Tibial nerve (tissue), 4 donors: ENCODE measurements around the gene APOBR. TPM values are rescaled to one million over a fixed set of nuclear protein-coding genes. Genes with fewer than 3 reads are reported as not detected.

Source experiments
- DNase-seq, 2 donors: peaks; one replicate each; pipeline ENCODE4 v3.0.0-alpha.2; 2019; ENCODE audit warnings: low spot score in 2 of 2
- H3K27ac ChIP-seq, 4 donors: fragments of 200-600 bp; sonication (generic) in 3 of 4; one replicate each; pipeline ENCODE4 v1.5.1; 2017 to 2019; ENCODE audit warnings: mild to moderate bottlenecking in 1 of 4
- H3K27me3 ChIP-seq, 2 donors: fragments of 200-600 bp; sonication (generic) in 1 of 2; one replicate each; pipeline versions ENCODE4 v1.5.1 to v1.6.0; 2017 to 2019
- H3K36me3 ChIP-seq, 3 donors: fragments of 200-600 bp; sonication (generic); one replicate each; pipeline ENCODE4 v1.5.1; 2018 to 2019
- H3K4me1 ChIP-seq, 4 donors: fragments of 200-600 bp; sonication (generic) in 3 of 4; one replicate each; pipeline ENCODE4 v1.5.1; 2017 to 2019
- H3K4me3 ChIP-seq, 4 donors: fragments of 200-600 bp; sonication (generic) in 3 of 4; one replicate each; pipeline ENCODE4 v1.5.1; 2017 to 2019; ENCODE audit warnings: mild to moderate bottlenecking in 1 of 4, moderate library complexity in 1 of 4
- H3K9me3 ChIP-seq, 4 donors: fragments of 200-600 bp; sonication (generic) in 3 of 4; one replicate each; pipeline ENCODE4 v1.5.1; 2017 to 2019
- EP300 ChIP-seq, 2 donors: sonication (generic); formaldehyde crosslinking; IDR thresholded peaks; one replicate each; pipeline ENCODE4 v1.6.1; 2017; ENCODE audit warnings: antibody characterized with exemption in 2 of 2, mild to moderate bottlenecking in 1 of 2
- POLR2A ChIP-seq, 2 donors: fragments of 450-650 bp; IDR thresholded peaks; one replicate each; pipeline ENCODE4 v1.6.1; 2017; ENCODE audit warnings: antibody characterized with exemption in 2 of 2, mild to moderate bottlenecking in 2 of 2, moderate library complexity in 2 of 2
- WGBS, 2 donors: methylation state at CpG; one replicate each; pipeline ENCODE4 v1.1.5; 2018; 5-methylcytosine and 5-hydroxymethylcytosine counted together
- total RNA-seq, 4 donors: library from RNA; depleted of rRNA; stranded (reverse); fragments of >200 nt; gene quantifications; one replicate each; pipeline ENCODE4 v1.1.0, GENCODE V29; 2016
- TF ChIP-seq, protein P1 (sequence below), 5 experiments: fragments of 200-600 bp in 3 of 5; fragments of 450-650 bp in 2 of 5; sonication (generic) in 3 of 5; IDR thresholded peaks; one replicate each; pipeline ENCODE4 v1.5.1; 2016 to 2019; ENCODE audit warnings: antibody characterized with exemption in 5 of 5, mild to moderate bottlenecking in 3 of 5, moderate library complexity in 2 of 5

Gene APOBR
- total RNA-seq, 4 donors from 2014 or later, result 1.3 to 4.5 (median 1.8) TPM

DNA sequence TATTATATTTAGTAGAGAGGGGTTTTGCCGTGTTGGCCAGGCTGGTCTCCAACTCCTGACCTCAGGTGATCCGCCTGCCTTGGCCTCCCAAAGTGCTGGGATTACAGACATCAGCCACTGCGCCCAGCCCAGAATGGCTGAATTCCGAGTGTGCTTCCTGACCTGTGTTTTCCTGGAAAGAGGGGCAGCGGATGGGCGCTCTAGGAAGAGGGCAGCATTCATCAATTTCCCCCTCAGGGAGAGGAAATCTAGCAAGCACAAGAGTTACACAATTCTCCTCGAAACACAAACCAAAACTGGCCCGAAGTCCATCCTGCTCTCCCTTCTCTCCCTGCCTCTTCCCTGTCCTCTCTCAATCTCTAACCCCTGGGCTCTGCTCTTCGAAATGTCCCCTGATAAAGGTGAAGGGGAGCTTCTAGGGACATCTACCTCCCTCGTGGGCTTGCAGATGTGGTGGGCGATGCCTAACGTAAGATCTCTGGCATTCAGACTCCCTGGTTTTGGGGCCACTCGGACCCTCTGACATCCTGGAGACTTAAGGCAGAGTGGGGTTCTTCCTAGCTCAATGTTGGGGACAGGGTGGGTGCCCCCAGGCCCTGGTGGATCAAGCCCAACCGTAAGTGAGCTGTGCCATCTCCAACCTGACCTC, 11.2 kb downstream of the APOBR start:
- Histone ChIP-seq H3K36me3 (no peaks in the 10 kb centered on the region), H3K4me1 (peaks cover 0 to 5% (median 1%) of the 10 kb centered on the region in 4 donors), H3K27me3 (no peaks in the 10 kb centered on the region), H3K9me3 (no peaks in the 10 kb centered on the region), H3K27ac (no peak overlapping the region), H3K4me3 (no peak overlapping the region)
- TF ChIP-seq EP300 (IDR thresholded peaks at IDR 0.05), result peak in 1 of 2 donors; percentile 11
- TF ChIP-seq POLR2A (IDR thresholded peaks at IDR 0.05), result no peak
- TF ChIP-seq, protein P1, sequence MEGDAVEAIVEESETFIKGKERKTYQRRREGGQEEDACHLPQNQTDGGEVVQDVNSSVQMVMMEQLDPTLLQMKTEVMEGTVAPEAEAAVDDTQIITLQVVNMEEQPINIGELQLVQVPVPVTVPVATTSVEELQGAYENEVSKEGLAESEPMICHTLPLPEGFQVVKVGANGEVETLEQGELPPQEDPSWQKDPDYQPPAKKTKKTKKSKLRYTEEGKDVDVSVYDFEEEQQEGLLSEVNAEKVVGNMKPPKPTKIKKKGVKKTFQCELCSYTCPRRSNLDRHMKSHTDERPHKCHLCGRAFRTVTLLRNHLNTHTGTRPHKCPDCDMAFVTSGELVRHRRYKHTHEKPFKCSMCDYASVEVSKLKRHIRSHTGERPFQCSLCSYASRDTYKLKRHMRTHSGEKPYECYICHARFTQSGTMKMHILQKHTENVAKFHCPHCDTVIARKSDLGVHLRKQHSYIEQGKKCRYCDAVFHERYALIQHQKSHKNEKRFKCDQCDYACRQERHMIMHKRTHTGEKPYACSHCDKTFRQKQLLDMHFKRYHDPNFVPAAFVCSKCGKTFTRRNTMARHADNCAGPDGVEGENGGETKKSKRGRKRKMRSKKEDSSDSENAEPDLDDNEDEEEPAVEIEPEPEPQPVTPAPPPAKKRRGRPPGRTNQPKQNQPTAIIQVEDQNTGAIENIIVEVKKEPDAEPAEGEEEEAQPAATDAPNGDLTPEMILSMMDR (IDR thresholded peaks at IDR 0.05), result no peak
- DNase-seq, result no peak
- 59 to 62% methylated on average over 14 of the region's 14 CpGs for WGBS, 2 donors

DNA sequence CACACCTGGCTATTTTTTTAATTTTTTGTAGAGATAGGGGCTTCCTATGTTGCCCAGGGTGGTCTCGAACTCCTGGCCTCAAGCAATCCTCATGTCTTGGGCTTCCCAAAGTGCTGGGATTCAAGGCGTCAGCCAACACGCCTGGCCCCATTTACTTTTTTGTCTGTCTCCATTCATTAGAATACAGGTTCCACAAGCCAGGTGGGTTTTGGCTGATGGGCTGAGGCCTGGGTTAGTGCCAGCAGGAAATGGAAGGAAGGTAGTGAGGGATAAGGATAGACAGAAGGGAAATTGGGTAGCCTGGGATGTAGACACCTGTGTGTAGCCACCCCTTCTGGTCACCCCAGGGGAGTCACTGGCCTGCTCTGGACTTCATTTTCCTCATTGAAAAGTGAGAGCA, 16.6 kb downstream of the APOBR start:
- WGBS, 2 donors, result 91 to 93% methylated on average over 3 of the region's 3 CpGs
- Histone ChIP-seq H3K4me3 (no peak overlapping the region), H3K9me3 (no peaks in the 10 kb centered on the region), H3K36me3 (no peaks in the 10 kb centered on the region), H3K27me3 (no peaks in the 10 kb centered on the region), H3K4me1 (peaks cover 0 to 5% (median 1%) of the 10 kb centered on the region in 4 donors), H3K27ac (no peak overlapping the region)
- TF ChIP-seq, protein P1 (IDR thresholded peaks at IDR 0.05), result no peak
- no peak for TF ChIP-seq EP300 (IDR thresholded peaks at IDR 0.05)
- no peak for TF ChIP-seq POLR2A (IDR thresholded peaks at IDR 0.05)
- no peak for DNase-seq

- no peak overlapping the region for H3K27ac ChIP-seq
- H3K9me3 ChIP-seq, result no peaks in the 10 kb centered on the region
- H3K4me3 ChIP-seq, result no peak overlapping the region
- no peak for DNase-seq
- peaks cover 0 to 5% (median 1%) of the 10 kb centered on the region in 4 donors for H3K4me1 ChIP-seq
- H3K27me3 ChIP-seq, result no peaks in the 10 kb centered on the region
- TF ChIP-seq, protein P1 (IDR thresholded peaks at IDR 0.05), result no peak
- TF ChIP-seq EP300 (IDR thresholded peaks at IDR 0.05), result no peak
- no peak for TF ChIP-seq POLR2A (IDR thresholded peaks at IDR 0.05)
- no peaks in the 10 kb centered on the region for H3K36me3 ChIP-seq
- 81 to 82% methylated on average over 21 of the region's 21 CpGs for WGBS, 2 donors
Measured at GRCh38 chr16:28511801-28512789, 17.7 kb downstream of the APOBR start.

GRCh38 chr16:28513484-28514181, 19.2 kb downstream of the APOBR start:
- Histone ChIP-seq H3K9me3 (no peaks in the 10 kb centered on the region), H3K27me3 (no peaks in the 10 kb centered on the region), H3K4me3 (no peak overlapping the region), H3K4me1 (no peaks in the 10 kb centered on the region), H3K27ac (no peak overlapping the region), H3K36me3 (no peaks in the 10 kb centered on the region)
- no peak for DNase-seq
- 74 to 79% methylated on average over 12 of the region's 12 CpGs for WGBS, 2 donors
- TF ChIP-seq, protein P1 (IDR thresholded peaks at IDR 0.05), result no peak
- no peak for TF ChIP-seq POLR2A (IDR thresholded peaks at IDR 0.05)
- no peak for TF ChIP-seq EP300 (IDR thresholded peaks at IDR 0.05)
